PC-9 (cell line): ENCODE measurements around the gene DST. TPM values are rescaled to one million over a fixed set of nuclear protein-coding genes. Genes with fewer than 3 reads are reported as not detected.

Experiments
- BruUV-seq: library from RNA; stranded (reverse); fragments of 400-500 nt; replicated peaks from 2 replicates; lab custom pipeline; 2021; lab: Mats Ljungman, UMichigan
- CTCF ChIA-PET: fragments of 300-600 bp; sonication (Branson Sonifier 250); formaldehyde crosslinking; loops from one replicate; lab custom pipeline; 2022; ENCODE audit warnings: antibody characterized with exemption; lab: Charles Lee
- POLR2A ChIA-PET: fragments of 300-600 bp; sonication (Branson Sonifier 250); formaldehyde crosslinking; loops from one replicate; lab custom pipeline; 2022; ENCODE audit warnings: antibody characterized with exemption; ENCODE audit not compliant: unreplicated experiment; lab: Charles Lee
- DNase-seq, 2 experiments: peaks; one replicate each; pipeline versions ENCODE4 v3.0.0 to v3.0.0-alpha.2; 2015 to 2022; ENCODE audit warnings: mixed read lengths in 1 of 2
- H2AFZ ChIP-seq: fragments of 200-600 bp; sonication (generic); 2 replicates; pipeline ENCODE4 v1.8.1; 2017; ENCODE audit warnings: antibody characterized with exemption
- H3F3A ChIP-seq: fragments of 200-600 bp; sonication (generic); 2 replicates; pipeline ENCODE4 v1.8.1; 2017; ENCODE audit warnings: antibody characterized with exemption, mild to moderate bottlenecking, low read depth; ENCODE audit not compliant: insufficient read depth
- H3K27ac ChIP-seq: fragments of 200-600 bp; sonication (generic); 2 replicates; pipeline ENCODE4 v1.6.1; 2016; ENCODE audit warnings: mixed run types
- H3K27me3 ChIP-seq: fragments of 200-600 bp; sonication (generic); 2 replicates; pipeline ENCODE4 v1.6.1; 2016; ENCODE audit warnings: low read depth, mixed run types; ENCODE audit not compliant: insufficient read depth
- H3K36me3 ChIP-seq: fragments of 200-600 bp; sonication (generic); 2 replicates; pipeline ENCODE4 v1.6.1; 2016; ENCODE audit warnings: low read depth, mixed run types
- H3K4me1 ChIP-seq: fragments of 200-600 bp; sonication (generic); replicated peaks from 2 replicates; pipeline ENCODE4 v1.6.1; 2016; ENCODE audit warnings: mixed run types; ENCODE audit not compliant: insufficient read depth
- H3K4me2 ChIP-seq: fragments of 200-600 bp; sonication (generic); 2 replicates; pipeline ENCODE4 v1.6.1; 2017; ENCODE audit warnings: mixed run types
- H3K4me3 ChIP-seq: fragments of 200-600 bp; sonication (generic); 2 replicates; pipeline ENCODE4 v1.6.1; 2016; ENCODE audit warnings: mixed run types
- H3K79me2 ChIP-seq: fragments of 200-600 bp; sonication (generic); 2 replicates; pipeline ENCODE4 v1.6.1; 2017; ENCODE audit warnings: low read depth, mixed run types
- H3K9me2 ChIP-seq: fragments of 200-600 bp; sonication (generic); 2 replicates; pipeline ENCODE4 v1.8.1; 2017; ENCODE audit warnings: mild to moderate bottlenecking; ENCODE audit not compliant: insufficient read depth
- H3K9me3 ChIP-seq: fragments of 200-600 bp; sonication (generic); 2 replicates; pipeline ENCODE4 v1.8.1; 2016; ENCODE audit warnings: low read depth; ENCODE audit not compliant: insufficient read depth
- H4K20me1 ChIP-seq: fragments of 200-600 bp; sonication (generic); 2 replicates; pipeline ENCODE4 v1.8.1; 2017; ENCODE audit not compliant: insufficient read depth
- CTCF ChIP-seq: fragments of 200-600 bp; sonication (generic); conservative IDR thresholded peaks from 2 replicates; pipeline ENCODE4 v1.6.1; 2017; ENCODE audit warnings: mixed run types, antibody characterized with exemption, mild to moderate bottlenecking, moderate library complexity
- EZH2 ChIP-seq: fragments of 200-600 bp; sonication (generic); IDR thresholded peaks from 2 replicates; pipeline ENCODE4 v1.8.0; 2017; ENCODE audit warnings: antibody characterized with exemption, low read depth
- intact Hi-C: fragments of 100-400 bp; cut with micrococcal nuclease; formaldehyde crosslinking; loops from one replicate; pipeline ENCODE4 v1.10.0; 2022; ENCODE audit not compliant: unreplicated experiment
- total RNA-seq: library from RNA; stranded (reverse); gene quantifications from 2 replicates; pipeline ENCODE4 v1.2.3, GENCODE V29; 2021

The DST gene
- total RNA-seq, 1 experiment from 2014 or later = 217 TPM

- CTCF ChIA-PET = no interaction called here
- no peaks in the 10 kb centered on the region for H3K36me3 ChIP-seq
- no peaks in the 10 kb centered on the region for H3K9me2 ChIP-seq
- H3K4me3 ChIP-seq = no peak overlapping the region
- no TSS peak for BruUV-seq
- TF ChIP-seq CTCF = no peak
- no peak for TF ChIP-seq EZH2
- H3K4me1 ChIP-seq = peaks cover 24% of the 10 kb centered on the region
- no peak for DNase-seq
- peaks cover 11% of the 10 kb centered on the region; the same call in 1 of the 2 replicates for H3F3A ChIP-seq
- H3K27ac ChIP-seq = no peak overlapping the region
- POLR2A ChIA-PET = interaction anchor here (0.6 to 0.7 kb wide), 2 partner anchors 13 to 74 kb away, joined by 6 to 12 read pairs; no protein-coding TSS in a partner anchor
- no peaks in the 10 kb centered on the region for H3K27me3 ChIP-seq
- H4K20me1 ChIP-seq = no peaks in the 10 kb centered on the region
- no peak overlapping the region for H2AFZ ChIP-seq
- no peak overlapping the region for H3K4me2 ChIP-seq
- H3K9me3 ChIP-seq = no peaks in the 10 kb centered on the region
- intact Hi-C loops = no loop called here
- H3K79me2 ChIP-seq = 0 out of 2 replicates have a peak, but pooled peaks cover 9% of the 10 kb centered on the region
Observed at GRCh38 chr6:56685994-56686393, 43.3 kb upstream of the DST start.

DNA sequence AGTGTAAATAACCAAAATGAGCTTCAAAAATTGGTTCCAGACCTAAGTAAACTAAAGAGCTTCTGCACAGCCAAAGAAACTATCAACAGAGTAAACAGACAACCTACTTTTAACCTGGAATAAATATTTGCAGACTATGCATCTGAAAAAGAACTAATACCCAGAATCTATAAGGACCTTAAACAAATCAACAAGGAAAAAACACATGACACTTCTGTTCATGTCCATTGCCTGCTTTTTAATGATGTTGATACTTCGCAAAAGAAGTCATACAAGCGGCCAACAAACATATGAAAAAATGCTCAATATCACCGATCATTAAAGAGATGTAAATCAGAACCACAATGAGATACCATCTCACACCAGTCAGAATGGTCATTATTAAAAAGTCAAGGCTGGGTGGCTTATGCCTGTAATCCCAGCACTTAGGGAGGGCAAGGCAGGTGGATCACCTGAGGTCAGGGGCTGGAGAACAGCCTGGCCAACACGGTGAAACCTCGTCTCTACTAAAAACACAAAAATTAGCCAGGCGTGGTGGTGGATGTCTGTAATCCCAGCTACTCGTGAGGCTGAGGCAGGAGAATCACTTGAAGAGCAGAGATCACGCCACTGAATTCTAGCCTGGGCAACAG lies 42.5 kb upstream of the DST start:
- intact Hi-C loops = no loop called here
- H3K79me2 ChIP-seq = 0 out of 2 replicates have a peak, but pooled peaks cover 9% of the 10 kb centered on the region
- no peak for DNase-seq

More for the DNA sequence above, 42.5 kb upstream of the DST start:
- Histone ChIP-seq H3F3A (peaks cover 11% of the 10 kb centered on the region; the same call in 1 of the 2 replicates), H3K27me3 (no peaks in the 10 kb centered on the region), H3K27ac (no peak overlapping the region), H4K20me1 (no peaks in the 10 kb centered on the region), H3K36me3 (no peaks in the 10 kb centered on the region), H3K9me3 (no peaks in the 10 kb centered on the region), H2AFZ (no peak overlapping the region), H3K4me3 (no peak overlapping the region), H3K9me2 (no peaks in the 10 kb centered on the region), H3K4me1 (peaks cover 24% of the 10 kb centered on the region), H3K4me2 (no peak overlapping the region)
- ChIA-PET POLR2A (interaction anchor here (0.6 kb wide), 1 partner anchor 75 kb away, joined by 12 read pairs; no protein-coding TSS in a partner anchor), CTCF (no interaction called here)
- no TSS peak for BruUV-seq
- TF ChIP-seq EZH2 (no peak), CTCF (no peak)
